Right ventricle myocardium inferior (tissue), 1 donor: ENCODE results near the gene GGA1. TPM values are rescaled to one million over a fixed set of nuclear protein-coding genes. Genes with fewer than 3 reads are reported as not detected.

Experiments
- ATAC-seq: fragments of 200-7000 bp; cut with Tn5 transposase; one replicate; pipeline ENCODE4 v1.9.1; 2020; ENCODE audit warnings: mild to moderate bottlenecking, moderate library complexity
- DNase-seq: peaks from one replicate; pipeline ENCODE4 v3.0.0; 2021; ENCODE audit errors: missing footprints
- intact Hi-C: fragments of 100-400 bp; cut with DNase I; formaldehyde crosslinking; loops from one replicate; pipeline ENCODE4 v1.11.0; 2022
- total RNA-seq: library from RNA; stranded (reverse); fragmentation: NEBNext Ultra II Directional; extraction: Animal tissue kit (Norgen Biotek cat#: 25700); gene quantifications from one replicate; pipeline ENCODE4 v1.2.1, GENCODE V29; 2021
- donor health status: DM: no; HTN: yes; CAD: no; lungs with severe emphysema.

The GGA1 gene
- total RNA-seq, 1 donor from 2014 or later: 26.7 TPM

DNA sequence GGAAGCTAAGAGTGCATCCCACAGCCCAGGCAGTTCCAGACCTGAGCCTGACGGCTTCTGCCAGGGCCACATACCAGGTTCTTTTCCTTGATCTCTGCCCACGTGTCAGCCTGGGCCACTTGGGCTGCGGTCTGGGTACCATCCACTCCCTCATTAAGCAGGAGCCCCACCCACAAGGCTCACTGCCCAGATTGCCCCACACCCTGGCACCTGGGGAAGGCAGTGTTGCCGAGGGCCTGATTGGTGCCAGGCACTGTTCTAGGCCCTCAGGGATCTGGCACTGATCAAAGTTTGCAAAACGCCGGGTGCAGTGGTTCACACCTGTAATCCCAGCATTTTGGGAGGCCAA is 15.4 kb downstream of the GGA1 start:
- peak; percentile 59 for DNase-seq
- ATAC-seq: no peak
- intact Hi-C loops: no loop called here

DNA sequence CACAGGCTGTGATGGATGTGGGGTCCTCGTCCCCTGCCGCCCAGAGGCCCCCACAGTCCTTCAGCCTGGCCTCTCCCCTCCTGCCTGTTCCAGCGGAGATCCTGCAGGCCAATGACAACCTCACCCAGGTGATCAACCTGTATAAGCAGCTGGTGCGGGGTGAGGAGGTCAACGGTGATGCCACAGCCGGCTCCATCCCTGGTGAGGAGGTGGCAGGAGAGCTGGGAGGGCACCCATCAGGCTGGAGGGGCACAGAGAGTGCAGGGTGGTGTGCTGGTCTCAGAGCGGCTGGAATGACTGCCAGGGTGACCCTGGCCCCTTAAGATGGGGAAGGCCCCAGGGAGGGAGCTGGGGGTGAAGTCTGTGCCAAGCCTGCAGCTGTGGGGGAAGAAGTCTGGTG is 16.2 kb downstream of the GGA1 start:
- ATAC-seq (no peak), DNase-seq (peak; percentile 11)
- intact Hi-C loops: loop anchor here (5.0 kb wide), 1 partner anchor 52 kb away; the partner anchor contains the start of gene LGALS1

DNA sequence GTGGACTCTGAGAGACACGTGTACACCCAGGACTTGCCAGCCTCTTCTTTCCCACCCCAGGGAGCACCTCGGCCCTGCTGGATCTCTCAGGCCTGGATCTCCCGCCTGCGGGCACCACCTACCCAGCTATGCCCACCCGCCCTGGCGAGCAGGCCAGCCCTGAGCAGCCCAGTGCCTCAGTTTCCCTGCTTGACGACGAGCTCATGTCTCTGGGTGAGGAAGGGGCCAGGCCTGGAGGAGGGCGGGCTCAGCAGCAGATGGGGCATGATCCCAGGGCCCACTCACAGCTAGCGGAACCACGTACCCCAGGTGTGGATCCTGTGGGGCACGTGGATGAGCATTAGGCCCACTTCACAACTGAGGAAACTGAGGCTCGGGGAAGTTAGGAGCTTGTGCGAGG is 17.1 kb downstream of the GGA1 start:
- no peak for ATAC-seq
- intact Hi-C loops: loop anchor here (5.0 kb wide), 1 partner anchor 52 kb away; the partner anchor contains the start of gene LGALS1
- DNase-seq: no peak

DNA sequence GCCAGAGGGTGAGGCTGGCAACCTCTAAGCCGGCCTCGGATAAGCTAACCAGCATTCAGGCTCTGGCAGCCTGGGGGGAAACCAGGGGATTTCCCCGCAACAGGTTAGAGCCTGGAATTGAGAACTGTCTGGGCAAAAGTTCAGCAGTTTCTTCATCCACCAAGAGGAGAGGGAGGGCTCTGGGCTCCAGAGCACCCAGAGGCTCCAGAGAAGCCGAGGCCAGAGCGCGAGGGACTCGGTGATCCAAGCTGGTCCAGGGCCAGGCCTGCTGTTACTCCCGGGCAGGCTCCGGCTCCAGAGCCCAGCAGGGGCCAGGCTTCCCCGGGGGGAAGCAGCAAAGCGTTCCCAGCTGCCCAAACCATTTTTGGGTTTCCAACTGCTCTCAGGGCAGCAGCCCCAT is 17.5 kb downstream of the GGA1 start:
- DNase-seq: peak; percentile 88
- peak; percentile 85 for ATAC-seq
- intact Hi-C loops: loop anchor here (5.0 kb wide), 1 partner anchor 51 kb away; the partner anchor contains the start of gene LGALS1

DNA sequence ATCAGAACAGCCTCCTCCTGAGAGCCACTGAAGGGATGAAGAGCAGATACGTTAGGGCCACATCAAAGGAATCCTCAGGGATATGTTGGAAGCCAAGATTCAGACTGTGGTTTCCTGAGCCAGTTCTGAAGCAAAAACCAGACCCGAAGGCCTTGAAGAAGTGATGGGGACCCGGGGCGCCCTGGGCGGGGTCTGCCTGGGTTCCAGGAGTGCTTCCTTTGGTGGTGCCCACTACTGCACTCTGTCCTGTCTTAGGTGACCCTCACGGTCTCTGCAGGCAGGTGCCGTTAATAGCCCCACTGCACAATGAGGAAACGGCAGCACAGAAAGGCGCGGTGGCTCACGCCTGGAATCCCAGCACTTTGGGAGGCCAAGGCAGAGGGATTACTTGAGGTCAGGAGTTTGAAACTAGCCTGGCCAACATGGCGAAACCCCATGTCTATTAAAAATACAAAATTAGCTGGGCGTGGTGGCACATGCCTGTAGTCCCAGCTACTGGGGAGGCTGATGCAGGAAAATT is 18.0 kb downstream of the GGA1 start:
- ATAC-seq: peak; percentile 5
- peak; percentile 14 for DNase-seq

DNA sequence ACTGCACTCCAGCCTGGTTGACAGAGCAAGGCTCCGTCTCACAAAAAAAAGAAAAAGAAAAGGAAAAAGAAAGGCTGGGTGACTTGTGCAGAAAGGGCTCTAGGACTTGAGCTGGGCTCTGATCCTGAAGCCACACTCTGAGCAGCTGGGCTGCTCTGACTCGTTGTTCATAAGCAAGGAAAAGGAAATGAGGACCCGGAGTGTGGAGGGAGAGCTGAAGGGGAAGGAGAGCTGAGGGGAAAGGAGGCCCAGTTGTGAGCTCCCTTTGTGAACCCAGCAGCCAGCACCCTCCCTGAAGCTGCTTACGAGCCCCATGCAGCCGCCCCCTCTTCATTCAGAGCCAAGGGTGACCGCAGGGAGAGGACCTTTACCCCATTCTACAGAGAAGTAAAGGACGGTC is 18.5 kb downstream of the GGA1 start:
- intact Hi-C loops: loop anchor here (5.0 kb wide), 1 partner anchor 50 kb away; the partner anchor contains the start of gene LGALS1
- DNase-seq (no peak), ATAC-seq (no peak)

More for the DNA sequence above, 18.0 kb downstream of the GGA1 start:
- intact Hi-C loops: loop anchor here (5.0 kb wide), 1 partner anchor 51 kb away; the partner anchor contains the start of gene LGALS1

DNA sequence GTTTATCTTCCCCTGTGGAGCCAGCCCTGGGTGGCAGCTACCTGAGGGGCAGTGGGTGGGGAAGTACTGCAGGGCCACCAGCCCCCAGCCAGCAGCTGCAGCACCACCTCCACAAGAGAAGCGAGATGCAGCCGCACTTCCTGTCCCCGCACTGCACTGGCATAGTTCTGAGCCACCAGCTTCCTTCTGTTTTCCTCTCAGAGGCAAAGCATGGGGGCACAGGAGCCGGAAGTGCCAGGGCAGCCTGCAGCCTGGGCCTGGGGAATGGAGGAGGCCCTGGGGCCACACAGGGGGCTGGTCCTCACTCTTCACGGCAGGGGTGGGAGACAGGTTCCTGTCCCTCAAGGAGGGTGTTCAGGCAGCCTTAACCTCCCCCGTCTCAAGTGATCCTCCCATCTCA is 18.9 kb downstream of the GGA1 start:
- DNase-seq (peak; percentile 83), ATAC-seq (no peak)
- intact Hi-C loops: loop anchor here (5.0 kb wide), 1 partner anchor 50 kb away; the partner anchor contains the start of gene LGALS1

DNA sequence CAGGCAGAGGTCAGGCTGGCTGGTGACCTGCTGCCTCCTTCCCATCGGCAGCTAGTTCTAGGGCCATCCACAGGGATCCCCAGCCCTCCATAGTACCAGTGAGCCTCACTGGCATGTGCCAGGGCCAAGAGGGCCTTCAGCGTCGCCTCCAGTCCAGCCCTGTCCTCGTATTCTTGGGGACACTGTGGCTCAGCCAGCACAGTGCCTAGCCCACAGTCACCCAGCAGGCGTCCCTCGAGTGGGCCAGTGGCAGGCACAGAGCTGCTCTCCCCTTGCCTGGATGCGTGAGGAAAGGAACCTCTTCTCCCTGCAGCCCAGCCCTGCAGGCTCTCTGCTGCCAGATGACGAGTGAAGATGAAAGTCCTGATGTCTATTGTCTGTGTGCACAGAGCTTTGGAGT is 20.2 kb downstream of the GGA1 start:
- DNase-seq: no peak
- no peak for ATAC-seq
- intact Hi-C loops: loop anchor here (5.0 kb wide), 1 partner anchor 48 kb away; the partner anchor contains the start of gene LGALS1

DNA sequence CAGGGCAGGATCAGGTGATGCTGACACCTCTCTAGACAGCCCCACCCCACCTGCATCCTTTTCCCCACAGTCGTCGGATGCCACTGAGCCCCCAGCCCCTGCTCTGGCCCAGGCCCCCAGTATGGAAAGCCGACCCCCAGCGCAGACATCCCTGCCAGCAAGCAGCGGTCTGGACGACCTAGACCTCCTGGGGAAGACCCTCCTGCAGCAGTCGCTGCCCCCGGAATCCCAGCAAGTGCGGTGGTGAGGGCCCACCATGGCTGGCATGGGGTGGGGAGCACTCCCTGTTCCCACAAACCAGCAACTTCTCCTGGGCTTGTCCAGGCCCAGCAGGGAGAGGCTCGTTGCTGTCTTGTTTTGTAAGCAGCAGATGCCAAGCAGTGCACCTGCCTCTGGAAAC is 21.3 kb downstream of the GGA1 start:
- DNase-seq (no peak), ATAC-seq (no peak)
- intact Hi-C loops: loop anchor here (5.0 kb wide), 1 partner anchor 47 kb away; the partner anchor contains the start of gene LGALS1

DNA sequence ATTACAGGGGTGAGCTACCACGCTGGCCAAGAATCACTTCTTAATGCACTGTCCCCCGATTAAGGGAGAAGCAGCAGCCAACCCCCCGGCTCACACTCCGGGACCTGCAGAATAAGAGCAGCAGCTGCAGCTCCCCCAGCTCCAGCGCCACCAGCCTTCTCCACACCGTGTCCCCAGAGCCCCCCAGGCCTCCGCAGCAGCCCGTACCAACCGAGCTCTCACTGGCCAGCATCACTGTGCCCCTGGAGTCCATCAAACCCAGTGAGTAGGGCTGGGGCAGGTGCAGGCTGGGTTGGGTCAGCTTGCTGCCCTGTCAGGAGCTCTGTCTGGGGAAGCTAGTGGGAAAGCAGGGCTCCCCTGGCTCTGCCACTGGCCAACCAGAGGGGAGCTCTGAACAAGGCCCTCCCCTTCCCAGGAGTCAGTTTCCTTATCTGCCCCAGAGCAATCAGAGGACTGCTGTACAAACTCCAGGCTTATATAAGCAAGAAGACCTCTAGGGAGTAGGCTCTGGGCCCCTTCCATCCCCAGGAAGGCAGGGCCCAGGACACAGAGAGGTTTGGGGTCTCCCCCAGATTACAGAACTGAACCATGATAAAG is 22.3 kb downstream of the GGA1 start:
- DNase-seq (peak; percentile 55), ATAC-seq (no peak)
- intact Hi-C loops: no loop called here

DNA sequence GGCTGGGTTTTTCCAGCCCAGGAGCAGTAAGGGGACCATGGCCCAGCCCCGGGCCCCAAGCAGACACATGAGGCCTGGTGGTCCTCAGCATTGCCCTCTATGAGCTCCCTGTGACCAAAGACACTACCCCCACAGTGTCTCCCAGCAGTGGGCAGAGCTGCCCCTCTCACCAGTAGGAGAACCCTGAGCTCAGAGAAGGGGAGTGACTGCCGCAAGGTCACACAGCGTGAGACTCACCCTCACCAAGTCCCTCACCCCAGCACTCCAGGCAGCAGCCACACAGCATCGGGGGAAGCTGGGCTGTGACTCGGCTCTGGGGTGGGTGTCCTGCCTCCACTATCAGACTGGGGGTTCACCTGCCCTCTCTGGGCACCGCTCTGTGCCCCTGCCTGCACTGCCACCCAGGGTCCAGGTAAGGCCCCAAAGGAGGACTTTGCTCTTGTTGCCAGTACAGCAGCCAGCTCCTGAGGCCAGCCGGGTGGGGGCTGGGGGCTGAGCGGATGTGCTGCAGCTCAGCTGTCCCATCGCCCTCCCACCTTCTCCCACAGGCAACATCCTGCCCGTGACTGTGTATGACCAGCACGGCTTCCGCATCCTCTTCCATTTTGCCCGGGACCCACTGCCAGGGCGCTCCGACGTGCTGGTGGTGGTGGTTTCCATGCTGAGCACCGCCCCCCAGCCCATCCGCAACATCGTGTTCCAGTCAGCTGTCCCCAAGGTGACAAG is 23.0 kb downstream of the GGA1 start:
- ATAC-seq: no peak
- DNase-seq: peak; percentile 69
- intact Hi-C loops: no loop called here

DNA sequence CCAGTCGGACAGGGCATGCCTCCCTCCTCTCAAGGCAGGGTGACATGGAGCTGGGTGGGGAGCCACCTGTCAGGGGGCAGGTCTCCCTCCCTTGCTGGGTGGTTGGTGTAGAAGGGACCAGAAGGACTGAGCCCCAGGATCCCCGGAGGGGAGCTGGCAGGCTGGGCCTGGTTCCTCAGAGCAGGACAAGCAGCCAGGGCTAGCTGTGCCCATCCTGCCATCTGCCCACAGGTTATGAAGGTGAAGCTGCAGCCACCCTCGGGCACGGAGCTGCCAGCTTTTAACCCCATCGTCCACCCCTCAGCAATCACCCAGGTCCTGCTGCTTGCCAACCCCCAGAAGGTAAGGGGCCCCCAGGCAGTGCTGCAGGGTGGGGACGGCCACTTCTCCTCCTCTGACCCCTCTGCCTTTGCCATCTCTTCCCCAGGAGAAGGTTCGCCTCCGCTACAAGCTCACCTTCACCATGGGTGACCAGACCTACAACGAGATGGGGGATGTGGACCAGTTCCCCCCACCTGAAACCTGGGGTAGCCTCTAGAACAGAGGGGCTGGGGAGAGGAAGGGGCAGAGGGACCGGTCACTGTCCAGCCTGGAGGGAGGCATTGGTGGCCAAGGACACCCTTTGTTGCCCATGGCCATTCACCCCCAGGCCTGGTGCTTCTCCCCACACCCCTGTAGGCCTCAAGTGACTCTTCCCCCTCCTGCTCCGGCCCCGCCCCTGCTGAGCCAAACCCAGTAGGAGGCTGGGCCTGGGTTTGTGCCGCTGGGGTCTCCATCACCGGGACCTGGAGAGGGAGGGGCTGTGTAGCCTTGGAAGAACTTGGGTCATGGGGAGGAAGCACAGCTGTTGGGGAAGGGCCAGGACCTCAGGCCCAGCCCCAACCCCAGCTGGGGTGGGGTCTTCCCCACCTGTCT is 23.8 kb downstream of the GGA1 start:
- ATAC-seq: no peak
- peak; percentile 46 for DNase-seq
- intact Hi-C loops: no loop called here

DNA sequence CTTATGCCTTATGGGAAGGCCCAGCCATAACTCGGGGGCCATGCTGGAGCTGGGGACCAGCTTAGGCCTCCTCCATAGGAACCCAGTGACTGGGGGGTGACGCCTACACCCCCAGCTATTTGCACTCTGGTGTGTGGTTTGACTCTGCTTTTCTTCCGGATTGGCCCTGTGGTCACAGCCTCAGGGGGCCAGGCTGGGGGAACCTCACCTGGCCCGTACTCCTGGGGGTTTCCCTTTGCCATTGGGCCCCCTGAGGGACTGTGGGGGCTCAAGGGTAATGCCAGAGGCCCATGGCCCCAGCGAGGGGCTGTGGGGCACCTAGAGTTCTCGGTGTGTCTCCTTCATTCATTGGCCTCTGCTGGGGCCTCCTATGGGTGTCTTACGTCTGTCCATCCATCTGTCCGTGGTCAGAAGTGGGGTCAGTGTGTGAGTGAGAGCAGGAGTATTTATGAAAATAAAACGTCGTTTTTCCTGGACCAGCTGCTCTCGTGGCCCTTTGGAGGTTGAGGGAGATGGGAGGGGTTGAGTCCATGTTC is 24.5 kb downstream of the GGA1 start:
- no peak for ATAC-seq
- DNase-seq: no peak
- intact Hi-C loops: no loop called here

DNA sequence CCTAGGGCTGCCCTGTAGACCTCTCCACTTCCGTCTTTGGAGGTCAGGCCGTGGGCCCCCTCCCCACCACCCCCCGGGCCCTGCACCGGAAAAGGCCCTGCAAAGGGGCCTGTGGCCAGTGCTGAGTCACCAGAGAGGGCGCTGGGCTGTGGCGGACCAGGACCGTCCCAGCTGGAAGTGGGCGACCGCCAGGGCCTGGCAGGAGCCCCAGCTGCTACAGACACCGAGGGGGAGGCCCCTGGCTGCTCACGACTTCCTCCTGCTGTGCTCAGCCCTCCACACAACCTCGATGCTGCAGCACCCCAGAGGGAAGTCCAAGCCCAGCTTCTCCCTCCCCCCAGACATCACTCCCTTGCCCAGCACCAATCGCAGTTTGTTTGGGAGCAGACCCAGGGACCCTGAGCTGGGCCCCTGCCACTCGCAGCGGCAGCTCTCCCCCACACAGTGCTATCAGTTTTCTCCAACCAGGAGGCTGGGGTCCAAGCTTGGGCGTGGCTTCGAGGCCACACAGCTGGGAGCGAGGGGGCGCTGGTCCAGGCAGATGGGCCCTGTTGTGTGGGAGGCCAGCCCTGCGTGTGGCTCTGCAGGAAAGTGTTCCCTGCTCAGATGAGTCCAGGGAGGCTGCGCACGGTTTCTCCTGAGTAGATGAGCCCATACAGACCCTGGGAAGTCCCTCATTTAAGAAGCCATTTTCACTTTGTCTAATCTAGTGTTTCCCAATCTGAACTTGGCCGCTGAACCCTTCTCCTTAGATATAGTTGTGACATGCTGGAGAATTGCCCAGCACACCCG is 25.2 kb downstream of the GGA1 start:
- DNase-seq (peak; percentile 93), ATAC-seq (peak; percentile 89)
- intact Hi-C loops: no loop called here

DNA sequence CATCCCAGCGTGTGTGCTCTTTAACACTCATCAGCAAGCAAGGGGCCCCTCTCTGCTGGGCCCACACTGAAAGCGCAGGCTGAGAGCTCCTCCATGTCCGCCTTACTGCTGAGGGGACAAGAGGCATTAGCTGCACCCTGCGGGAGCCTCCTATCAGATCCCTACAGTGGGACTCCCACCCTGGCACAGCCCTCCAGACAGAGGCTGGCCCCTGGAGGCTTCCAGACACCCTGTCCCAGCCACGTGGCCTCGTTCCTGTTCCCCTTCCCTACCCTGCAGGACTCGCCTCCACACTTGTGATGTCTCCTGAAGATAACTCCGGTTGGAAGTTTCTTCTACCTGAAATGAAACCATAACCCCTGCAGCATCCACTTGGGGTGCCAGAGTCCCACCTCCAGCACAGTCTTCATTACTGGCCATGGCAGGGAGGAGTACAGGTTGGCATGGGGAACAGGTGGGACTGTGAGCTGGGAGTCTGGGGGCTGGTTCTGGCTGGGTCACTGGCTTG is 25.8 kb downstream of the GGA1 start:
- intact Hi-C loops: no loop called here
- DNase-seq: no peak
- peak; percentile 40 for ATAC-seq

DNA sequence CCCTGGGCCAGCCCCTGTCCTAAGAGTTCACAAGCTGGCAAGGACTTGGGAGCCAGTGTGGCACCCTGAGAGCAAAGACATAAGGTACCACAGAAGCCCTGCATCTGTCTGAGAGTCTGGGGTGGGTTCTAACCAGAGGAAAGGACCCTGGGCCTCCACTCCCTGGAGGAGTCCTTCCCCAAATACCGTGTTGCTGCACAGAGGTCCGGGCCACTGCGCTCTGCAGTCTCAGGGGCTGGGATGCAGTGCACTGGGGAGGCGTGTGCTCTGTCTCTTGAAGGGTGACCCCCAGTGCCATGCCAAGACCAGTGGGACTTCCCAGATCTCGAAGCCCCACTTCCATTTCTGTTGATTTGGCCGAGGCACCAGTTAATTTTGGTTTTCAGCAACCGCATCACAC is 26.5 kb downstream of the GGA1 start:
- ATAC-seq (no peak), DNase-seq (no peak)
- intact Hi-C loops: no loop called here

DNA sequence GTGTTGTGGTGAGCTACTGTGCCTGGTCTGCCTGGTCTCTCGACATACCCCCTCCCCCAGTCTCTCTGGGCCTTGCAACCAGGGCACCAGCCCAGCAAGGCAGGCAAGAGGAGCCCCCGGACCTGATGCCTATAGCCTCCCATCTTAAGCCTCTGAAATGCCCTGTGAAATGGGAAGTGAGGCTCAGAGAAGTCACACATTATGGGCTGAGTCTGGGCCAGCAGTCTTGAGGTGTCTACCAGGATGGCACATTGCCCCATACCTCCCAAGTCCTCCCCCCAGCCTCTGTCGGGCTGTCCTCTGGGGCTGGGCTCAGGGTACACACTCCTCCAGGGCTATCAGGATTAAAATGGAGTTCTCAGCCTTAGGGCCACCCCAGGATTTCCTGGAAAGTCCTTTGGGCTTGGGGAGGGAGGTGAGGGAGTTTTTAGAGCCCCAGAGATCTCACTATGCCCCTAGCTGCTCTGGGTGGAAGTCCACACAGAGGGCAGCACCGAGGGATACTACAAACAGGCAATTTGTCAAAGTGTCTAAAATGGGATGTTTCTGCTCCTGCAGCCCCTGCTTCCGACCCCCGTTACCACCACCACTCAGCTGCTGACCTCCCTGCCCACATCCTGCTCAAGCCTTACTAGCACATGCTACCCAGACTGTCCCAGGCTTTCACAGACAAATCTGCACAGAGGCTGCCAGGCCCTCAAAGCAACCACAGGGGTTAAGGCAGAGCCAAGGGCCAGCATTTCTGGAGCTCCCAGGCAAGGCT is 27.7 kb downstream of the GGA1 start:
- ATAC-seq (no peak), DNase-seq (no peak)
- intact Hi-C loops: no loop called here
